ENCODE measurements around the gene GJB5. TPM values are rescaled to one million over a fixed set of nuclear protein-coding genes. Genes with fewer than 3 reads are reported as not detected.

GJB5 gene
- polyA plus RNA-seq, 1 donor from 2014 or later = not detected

- TF ChIP-seq RAD21 (conservative IDR thresholded peaks at IDR 0.05) (no peak), MXI1 (conservative IDR thresholded peaks at IDR 0.05; ENCODE audit: poor library complexity, severe bottlenecking) (no peak), EZH2 (IDR thresholded peaks at IDR 0.05; ENCODE audit: borderline replicate concordance, insufficient read depth, low read length, poor library complexity, severe bottlenecking) (no peak), TAF1 (IDR thresholded peaks at IDR 0.05; ENCODE audit: low read depth) (no peak), EP300 (conservative IDR thresholded peaks at IDR 0.05; ENCODE audit: poor library complexity, severe bottlenecking) (no peak), SMC3 (conservative IDR thresholded peaks at IDR 0.05; ENCODE audit: poor library complexity) (no peak)
- TF ChIP-seq, protein P1, sequence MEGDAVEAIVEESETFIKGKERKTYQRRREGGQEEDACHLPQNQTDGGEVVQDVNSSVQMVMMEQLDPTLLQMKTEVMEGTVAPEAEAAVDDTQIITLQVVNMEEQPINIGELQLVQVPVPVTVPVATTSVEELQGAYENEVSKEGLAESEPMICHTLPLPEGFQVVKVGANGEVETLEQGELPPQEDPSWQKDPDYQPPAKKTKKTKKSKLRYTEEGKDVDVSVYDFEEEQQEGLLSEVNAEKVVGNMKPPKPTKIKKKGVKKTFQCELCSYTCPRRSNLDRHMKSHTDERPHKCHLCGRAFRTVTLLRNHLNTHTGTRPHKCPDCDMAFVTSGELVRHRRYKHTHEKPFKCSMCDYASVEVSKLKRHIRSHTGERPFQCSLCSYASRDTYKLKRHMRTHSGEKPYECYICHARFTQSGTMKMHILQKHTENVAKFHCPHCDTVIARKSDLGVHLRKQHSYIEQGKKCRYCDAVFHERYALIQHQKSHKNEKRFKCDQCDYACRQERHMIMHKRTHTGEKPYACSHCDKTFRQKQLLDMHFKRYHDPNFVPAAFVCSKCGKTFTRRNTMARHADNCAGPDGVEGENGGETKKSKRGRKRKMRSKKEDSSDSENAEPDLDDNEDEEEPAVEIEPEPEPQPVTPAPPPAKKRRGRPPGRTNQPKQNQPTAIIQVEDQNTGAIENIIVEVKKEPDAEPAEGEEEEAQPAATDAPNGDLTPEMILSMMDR (IDR thresholded peaks at IDR 0.05; ENCODE audit: poor library complexity, severe bottlenecking) = no peak
- TF ChIP-seq, protein P2, sequence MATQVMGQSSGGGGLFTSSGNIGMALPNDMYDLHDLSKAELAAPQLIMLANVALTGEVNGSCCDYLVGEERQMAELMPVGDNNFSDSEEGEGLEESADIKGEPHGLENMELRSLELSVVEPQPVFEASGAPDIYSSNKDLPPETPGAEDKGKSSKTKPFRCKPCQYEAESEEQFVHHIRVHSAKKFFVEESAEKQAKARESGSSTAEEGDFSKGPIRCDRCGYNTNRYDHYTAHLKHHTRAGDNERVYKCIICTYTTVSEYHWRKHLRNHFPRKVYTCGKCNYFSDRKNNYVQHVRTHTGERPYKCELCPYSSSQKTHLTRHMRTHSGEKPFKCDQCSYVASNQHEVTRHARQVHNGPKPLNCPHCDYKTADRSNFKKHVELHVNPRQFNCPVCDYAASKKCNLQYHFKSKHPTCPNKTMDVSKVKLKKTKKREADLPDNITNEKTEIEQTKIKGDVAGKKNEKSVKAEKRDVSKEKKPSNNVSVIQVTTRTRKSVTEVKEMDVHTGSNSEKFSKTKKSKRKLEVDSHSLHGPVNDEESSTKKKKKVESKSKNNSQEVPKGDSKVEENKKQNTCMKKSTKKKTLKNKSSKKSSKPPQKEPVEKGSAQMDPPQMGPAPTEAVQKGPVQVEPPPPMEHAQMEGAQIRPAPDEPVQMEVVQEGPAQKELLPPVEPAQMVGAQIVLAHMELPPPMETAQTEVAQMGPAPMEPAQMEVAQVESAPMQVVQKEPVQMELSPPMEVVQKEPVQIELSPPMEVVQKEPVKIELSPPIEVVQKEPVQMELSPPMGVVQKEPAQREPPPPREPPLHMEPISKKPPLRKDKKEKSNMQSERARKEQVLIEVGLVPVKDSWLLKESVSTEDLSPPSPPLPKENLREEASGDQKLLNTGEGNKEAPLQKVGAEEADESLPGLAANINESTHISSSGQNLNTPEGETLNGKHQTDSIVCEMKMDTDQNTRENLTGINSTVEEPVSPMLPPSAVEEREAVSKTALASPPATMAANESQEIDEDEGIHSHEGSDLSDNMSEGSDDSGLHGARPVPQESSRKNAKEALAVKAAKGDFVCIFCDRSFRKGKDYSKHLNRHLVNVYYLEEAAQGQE (IDR thresholded peaks at IDR 0.05; ENCODE audit: borderline replicate concordance) = no peak
- H3K36me3 ChIP-seq (ENCODE audit: insufficient read depth, low read length) = no peaks in the 10 kb centered on the region
- H3F3A ChIP-seq (ENCODE audit: insufficient read depth, low read length, poor library complexity, severe bottlenecking) = no peaks in the 10 kb centered on the region
- no peak overlapping the region for H3K27ac ChIP-seq (ENCODE audit: low read length)
- H3K9ac ChIP-seq (ENCODE audit: low read length) = no peak overlapping the region
- no peaks in the 10 kb centered on the region for H3K9me2 ChIP-seq (ENCODE audit: insufficient read depth, low read length)
- no peaks in the 10 kb centered on the region for H3K27me3 ChIP-seq (ENCODE audit: insufficient read depth, low read depth, low read length)
- H3K9me3 ChIP-seq (ENCODE audit: low read length) = no peaks in the 10 kb centered on the region
- no peak overlapping the region for H2AFZ ChIP-seq (ENCODE audit: low read depth, low read length)
- no peak overlapping the region for H3K4me2 ChIP-seq (ENCODE audit: low read length)
- no peaks in the 10 kb centered on the region for H4K20me1 ChIP-seq (ENCODE audit: insufficient read depth)
- no peaks in the 10 kb centered on the region for H3K79me2 ChIP-seq (replicated peaks; ENCODE audit: insufficient read depth, low read length)
- H3K4me3 ChIP-seq (ENCODE audit: low read length) = no peak overlapping the region
Measured at GRCh38 chr1:34708106-34708505, 46.7 kb upstream of the GJB5 start.

- no peaks in the 10 kb centered on the region for H3F3A ChIP-seq (ENCODE audit: insufficient read depth, low read length, poor library complexity, severe bottlenecking)
- H3K36me3 ChIP-seq (ENCODE audit: insufficient read depth, low read length) = no peaks in the 10 kb centered on the region
- no peak overlapping the region for H3K4me2 ChIP-seq (ENCODE audit: low read length)
- H3K9me2 ChIP-seq (ENCODE audit: insufficient read depth, low read length) = no peaks in the 10 kb centered on the region
- H3K79me2 ChIP-seq (replicated peaks; ENCODE audit: insufficient read depth, low read length) = no peaks in the 10 kb centered on the region
- no peak overlapping the region for H3K9ac ChIP-seq (ENCODE audit: low read length)
- H4K20me1 ChIP-seq (ENCODE audit: insufficient read depth) = no peaks in the 10 kb centered on the region
- H3K4me3 ChIP-seq (ENCODE audit: low read length) = no peak overlapping the region
- no peaks in the 10 kb centered on the region for H3K9me3 ChIP-seq (ENCODE audit: low read length)
- no peaks in the 10 kb centered on the region for H3K27me3 ChIP-seq (ENCODE audit: insufficient read depth, low read depth, low read length)
- no peak for TF ChIP-seq POLR2AphosphoS5 (IDR thresholded peaks at IDR 0.05)
- no peak for TF ChIP-seq MXI1 (conservative IDR thresholded peaks at IDR 0.05; ENCODE audit: poor library complexity, severe bottlenecking)
- H3K27ac ChIP-seq (ENCODE audit: low read length) = no peak overlapping the region
- no peak overlapping the region for H2AFZ ChIP-seq (ENCODE audit: low read depth, low read length)
Measured at GRCh38 chr1:34709547-34709946, 45.3 kb upstream of the GJB5 start.

DNA sequence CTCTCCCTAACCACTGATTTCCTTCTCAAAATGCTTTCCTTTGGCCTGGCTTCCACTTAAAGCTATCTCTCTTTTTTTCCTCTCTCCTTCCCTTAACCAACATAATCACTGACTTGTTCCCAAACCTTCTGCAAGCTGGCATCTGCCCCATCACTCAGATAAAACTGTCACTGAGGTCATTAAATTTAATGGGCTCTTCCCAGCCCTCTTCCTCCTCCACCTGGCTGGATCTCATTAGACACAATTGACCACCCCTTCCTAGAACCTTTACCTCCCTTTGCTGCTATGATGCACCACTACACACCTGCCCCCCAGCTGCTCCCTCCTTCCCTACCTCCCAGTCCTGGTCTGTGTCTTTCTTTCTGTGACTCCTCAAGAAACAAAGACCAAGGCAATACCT lies 44.0 kb upstream of the GJB5 start:
- H3K4me2 ChIP-seq (ENCODE audit: low read length) = no peak overlapping the region
- no peaks in the 10 kb centered on the region for H3K79me2 ChIP-seq (replicated peaks; ENCODE audit: insufficient read depth, low read length)
- no peaks in the 10 kb centered on the region for H3K9me3 ChIP-seq (ENCODE audit: low read length)
- no peak overlapping the region for H2AFZ ChIP-seq (ENCODE audit: low read depth, low read length)
- no peaks in the 10 kb centered on the region for H3K9me2 ChIP-seq (ENCODE audit: insufficient read depth, low read length)
- H4K20me1 ChIP-seq (ENCODE audit: insufficient read depth) = no peaks in the 10 kb centered on the region
- no peaks in the 10 kb centered on the region for H3K27me3 ChIP-seq (ENCODE audit: insufficient read depth, low read depth, low read length)
- H3K4me3 ChIP-seq (ENCODE audit: low read length) = no peak overlapping the region
- H3K27ac ChIP-seq (ENCODE audit: low read length) = no peak overlapping the region
- no peaks in the 10 kb centered on the region for H3F3A ChIP-seq (ENCODE audit: insufficient read depth, low read length, poor library complexity, severe bottlenecking)
- H3K36me3 ChIP-seq (ENCODE audit: insufficient read depth, low read length) = no peaks in the 10 kb centered on the region
- TF ChIP-seq SMC3 (conservative IDR thresholded peaks at IDR 0.05; ENCODE audit: poor library complexity) = no peak
- TF ChIP-seq, protein P1 (IDR thresholded peaks at IDR 0.05; ENCODE audit: poor library complexity, severe bottlenecking) = no peak
- TF ChIP-seq EP300 (conservative IDR thresholded peaks at IDR 0.05; ENCODE audit: poor library complexity, severe bottlenecking) = no peak
- TF ChIP-seq, protein P2 (IDR thresholded peaks at IDR 0.05; ENCODE audit: borderline replicate concordance) = no peak
- no peak for TF ChIP-seq POLR2AphosphoS5 (IDR thresholded peaks at IDR 0.05)
- TF ChIP-seq RAD21 (conservative IDR thresholded peaks at IDR 0.05) = no peak
- TF ChIP-seq MXI1 (conservative IDR thresholded peaks at IDR 0.05; ENCODE audit: poor library complexity, severe bottlenecking) = no peak
- no peak for TF ChIP-seq EZH2 (IDR thresholded peaks at IDR 0.05; ENCODE audit: borderline replicate concordance, insufficient read depth, low read length, poor library complexity, severe bottlenecking)
- no peak for TF ChIP-seq TAF1 (IDR thresholded peaks at IDR 0.05; ENCODE audit: low read depth)
- no peak overlapping the region for H3K9ac ChIP-seq (ENCODE audit: low read length)

All from neural cell (in vitro differentiated cells).